Measurements from ENCODE around the gene DIDO1.

DIDO1 gene

GRCh38 chr20:62952968-62953838 is 26.9 kb upstream of the DIDO1 start:
- peak overlapping the region; percentile 91 for H3K27ac ChIP-seq (ENCODE audit: low read length)
- peaks cover 9 to 28% of the 10 kb centered on the region in 2 donors for H3K4me1 ChIP-seq (ENCODE audit: control insufficient read depth in 1 of 2, insufficient read depth in 2 of 2, low read length in 2 of 2)
- H3K27me3 ChIP-seq (ENCODE audit: low read depth, low read length), result no peaks in the 10 kb centered on the region
- peaks cover 6% of the 10 kb centered on the region in 2 donors for H3K36me3 ChIP-seq (ENCODE audit: control insufficient read depth in 1 of 2, insufficient read depth in 2 of 2, low read length in 2 of 2)
- H3K4me3 ChIP-seq (ENCODE audit: low read depth in 1 of 2, low read length in 2 of 2), result peak overlapping the region; percentile 52
- H3K9me3 ChIP-seq (ENCODE audit: control insufficient read depth in 1 of 2, low read length in 2 of 2), result no peaks in the 10 kb centered on the region

DNA sequence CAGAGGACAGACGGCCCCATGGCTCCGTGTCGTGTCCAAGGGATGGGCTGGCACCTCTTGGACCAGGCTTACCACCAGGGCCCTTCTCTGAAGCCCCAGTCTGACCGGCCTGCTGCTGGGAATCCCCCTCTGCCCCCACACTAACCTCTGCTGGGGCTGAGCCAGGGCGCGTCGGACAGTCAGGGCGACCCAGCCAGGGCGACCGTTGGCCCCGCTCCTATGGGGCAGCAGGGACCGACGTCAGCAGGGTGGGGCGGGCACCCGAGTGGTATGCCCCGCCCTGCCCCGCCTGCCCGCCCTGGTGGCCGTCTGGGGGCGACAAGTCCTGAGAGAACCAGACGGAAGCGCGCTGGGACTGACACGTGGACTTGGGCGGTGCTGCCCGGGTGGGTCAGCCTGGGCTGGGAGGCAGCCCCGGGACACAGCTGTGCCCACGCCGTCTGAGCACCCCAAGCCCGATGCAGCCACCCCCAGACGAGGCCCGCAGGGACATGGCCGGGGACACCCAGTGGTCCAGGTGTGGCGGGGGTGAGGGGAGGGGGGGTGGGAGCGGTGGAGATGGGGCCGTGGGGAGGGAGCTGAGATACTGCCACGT is 26.2 kb upstream of the DIDO1 start, which contains the start of gene SLC17A9:
Gene SLC17A9, plus strand, starts transcription at position 337 of the 595 bp plus-strand sequence. Its CDS starts 122 bp downstream, at position 459.
- Histone ChIP-seq H3K27me3 (ENCODE audit: low read depth, low read length) (no peaks in the 10 kb centered on the region), H3K36me3 (ENCODE audit: control insufficient read depth in 1 of 2, insufficient read depth in 2 of 2, low read length in 2 of 2) (peaks cover 10 to 12% of the 10 kb centered on the region in 2 donors), H3K4me1 (ENCODE audit: control insufficient read depth in 1 of 2, insufficient read depth in 2 of 2, low read length in 2 of 2) (peaks cover 9 to 28% of the 10 kb centered on the region in 2 donors), H3K9me3 (ENCODE audit: control insufficient read depth in 1 of 2, low read length in 2 of 2) (no peaks in the 10 kb centered on the region), H3K4me3 (ENCODE audit: low read depth in 1 of 2, low read length in 2 of 2) (peak within 1 kb of the TSS; percentile 52), H3K27ac (ENCODE audit: low read length) (peak within 1 kb of the TSS; percentile 91)

GRCh38 chr20:62951896-62952372 is 25.6 kb upstream of the DIDO1 start:
- Histone ChIP-seq H3K27ac (ENCODE audit: low read length) (no peak overlapping the region), H3K36me3 (ENCODE audit: control insufficient read depth in 1 of 2, insufficient read depth in 2 of 2, low read length in 2 of 2) (peaks cover 15 to 17% of the 10 kb centered on the region in 2 donors), H3K9me3 (ENCODE audit: control insufficient read depth in 1 of 2, low read length in 2 of 2) (no peaks in the 10 kb centered on the region), H3K4me1 (ENCODE audit: control insufficient read depth in 1 of 2, insufficient read depth in 2 of 2, low read length in 2 of 2) (peaks cover 9 to 28% of the 10 kb centered on the region in 2 donors), H3K4me3 (ENCODE audit: low read depth in 1 of 2, low read length in 2 of 2) (peak overlapping the region; percentile 21 to 49), H3K27me3 (ENCODE audit: low read depth, low read length) (no peaks in the 10 kb centered on the region)

DNA sequence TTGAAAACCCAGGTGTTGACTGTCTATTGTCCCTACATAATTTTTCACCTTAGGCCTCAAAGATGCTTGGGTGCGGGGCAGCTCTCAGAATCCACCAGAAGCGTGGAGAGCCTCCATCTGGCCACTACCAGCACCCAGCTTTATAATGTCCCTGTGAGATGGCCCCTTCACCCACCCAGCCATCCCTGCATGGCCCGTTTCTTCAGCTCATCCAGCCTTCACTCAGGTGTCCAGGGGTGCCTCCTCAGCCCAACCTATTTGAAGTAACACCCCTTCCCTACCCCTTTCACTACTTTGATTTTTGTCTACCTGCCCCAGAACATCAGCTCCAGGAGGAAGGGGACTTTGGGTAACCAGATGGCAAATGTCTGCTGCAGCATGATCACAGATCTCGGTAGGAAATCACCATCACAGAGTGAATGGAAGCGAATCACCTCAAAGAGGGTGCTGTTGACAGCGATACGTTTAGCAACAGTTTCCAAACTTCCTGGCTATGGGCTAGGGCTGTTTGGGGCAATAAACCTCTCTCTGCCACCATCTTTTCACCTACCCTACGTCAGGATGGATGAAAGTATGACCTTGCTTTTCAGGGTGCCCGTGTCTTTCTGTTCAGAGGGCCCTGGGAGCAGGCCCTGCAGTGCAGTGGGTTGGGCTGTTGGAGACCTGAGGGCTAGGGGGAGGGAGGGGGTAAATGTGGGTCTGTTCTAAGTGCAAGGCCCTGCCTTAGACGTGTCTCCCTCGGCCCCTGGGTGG is 25.0 kb upstream of the DIDO1 start:
- H3K27me3 ChIP-seq (ENCODE audit: low read depth, low read length), result no peaks in the 10 kb centered on the region
- H3K36me3 ChIP-seq (ENCODE audit: control insufficient read depth in 1 of 2, insufficient read depth in 2 of 2, low read length in 2 of 2), result peaks cover 21 to 22% of the 10 kb centered on the region in 2 donors
- no peak overlapping the region for H3K4me3 ChIP-seq (ENCODE audit: low read depth in 1 of 2, low read length in 2 of 2)
- peaks cover 9 to 28% of the 10 kb centered on the region in 2 donors for H3K4me1 ChIP-seq (ENCODE audit: control insufficient read depth in 1 of 2, insufficient read depth in 2 of 2, low read length in 2 of 2)
- no peak overlapping the region for H3K27ac ChIP-seq (ENCODE audit: low read length)
- no peaks in the 10 kb centered on the region for H3K9me3 ChIP-seq (ENCODE audit: control insufficient read depth in 1 of 2, low read length in 2 of 2)

GRCh38 chr20:62950741-62951140 is 24.4 kb upstream of the DIDO1 start:
- Histone ChIP-seq H3K9me3 (ENCODE audit: control insufficient read depth in 1 of 2, low read length in 2 of 2) (no peaks in the 10 kb centered on the region), H3K4me1 (ENCODE audit: control insufficient read depth in 1 of 2, insufficient read depth in 2 of 2, low read length in 2 of 2) (peaks cover 9 to 28% of the 10 kb centered on the region in 2 donors), H3K27ac (ENCODE audit: low read length) (no peak overlapping the region), H3K36me3 (ENCODE audit: control insufficient read depth in 1 of 2, insufficient read depth in 2 of 2, low read length in 2 of 2) (peaks cover 27 to 28% of the 10 kb centered on the region in 2 donors), H3K4me3 (ENCODE audit: low read depth in 1 of 2, low read length in 2 of 2) (no peak overlapping the region), H3K27me3 (ENCODE audit: low read depth, low read length) (no peaks in the 10 kb centered on the region)

GRCh38 chr20:62949962-62950361 is 23.7 kb upstream of the DIDO1 start:
- Histone ChIP-seq H3K27me3 (ENCODE audit: low read depth, low read length) (no peaks in the 10 kb centered on the region), H3K27ac (ENCODE audit: low read length) (no peak overlapping the region), H3K4me1 (ENCODE audit: control insufficient read depth in 1 of 2, insufficient read depth in 2 of 2, low read length in 2 of 2) (peaks cover 9 to 28% of the 10 kb centered on the region in 2 donors), H3K36me3 (ENCODE audit: control insufficient read depth in 1 of 2, insufficient read depth in 2 of 2, low read length in 2 of 2) (peaks cover 31 to 35% of the 10 kb centered on the region in 2 donors), H3K4me3 (ENCODE audit: low read depth in 1 of 2, low read length in 2 of 2) (no peak overlapping the region), H3K9me3 (ENCODE audit: control insufficient read depth in 1 of 2, low read length in 2 of 2) (no peaks in the 10 kb centered on the region)

- H3K4me3 ChIP-seq (ENCODE audit: low read depth in 1 of 2, low read length in 2 of 2), result no peak overlapping the region
- H3K27me3 ChIP-seq (ENCODE audit: low read depth, low read length), result no peaks in the 10 kb centered on the region
- H3K4me1 ChIP-seq (ENCODE audit: control insufficient read depth in 1 of 2, insufficient read depth in 2 of 2, low read length in 2 of 2), result peaks cover 9 to 24% of the 10 kb centered on the region in 2 donors
- peaks cover 37 to 41% of the 10 kb centered on the region in 2 donors for H3K36me3 ChIP-seq (ENCODE audit: control insufficient read depth in 1 of 2, insufficient read depth in 2 of 2, low read length in 2 of 2)
- H3K27ac ChIP-seq (ENCODE audit: low read length), result no peak overlapping the region
- H3K9me3 ChIP-seq (ENCODE audit: control insufficient read depth in 1 of 2, low read length in 2 of 2), result no peaks in the 10 kb centered on the region
Observed at GRCh38 chr20:62949153-62949821, 23.0 kb upstream of the DIDO1 start.

DNA sequence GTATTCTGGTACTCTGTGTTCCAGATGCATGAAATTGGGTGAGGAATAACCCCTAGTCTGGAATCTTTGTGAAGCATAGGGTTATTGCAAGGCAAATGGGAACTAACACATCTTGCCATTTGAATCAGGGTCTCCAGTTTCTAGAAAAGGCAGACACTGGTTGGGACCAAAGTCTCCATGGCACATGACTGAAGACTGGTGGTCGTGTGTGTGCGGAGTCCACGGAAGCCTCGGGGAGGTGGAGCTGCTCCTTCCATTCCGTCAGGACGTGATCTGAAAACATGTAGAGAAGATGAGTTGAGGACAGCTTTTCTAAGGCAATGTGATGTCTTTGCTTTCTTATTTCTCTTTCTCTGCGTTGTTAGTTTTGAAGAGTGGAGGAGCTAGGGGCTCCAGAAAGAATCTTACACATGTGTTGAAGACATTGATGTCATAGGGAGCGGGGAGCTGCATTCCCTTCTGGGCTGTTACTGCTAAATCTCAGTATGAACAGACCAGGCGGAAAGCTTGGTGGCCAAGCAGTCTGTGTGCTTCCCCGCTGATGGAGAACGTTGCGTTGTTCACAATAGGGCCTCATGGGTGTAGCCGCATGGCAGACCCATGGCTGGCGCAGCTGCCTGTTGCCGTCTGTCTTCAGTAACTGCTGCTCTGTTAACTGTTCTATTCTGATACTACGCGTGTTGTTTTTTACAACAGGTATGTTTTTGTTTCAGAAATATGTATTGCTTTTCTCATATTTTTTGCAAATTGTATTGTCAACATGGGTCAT is 21.4 kb upstream of the DIDO1 start:
- Histone ChIP-seq H3K4me1 (ENCODE audit: control insufficient read depth in 1 of 2, insufficient read depth in 2 of 2, low read length in 2 of 2) (peaks cover 0 to 10% of the 10 kb centered on the region in 2 donors), H3K27ac (ENCODE audit: low read length) (no peak overlapping the region), H3K9me3 (ENCODE audit: control insufficient read depth in 1 of 2, low read length in 2 of 2) (no peaks in the 10 kb centered on the region), H3K27me3 (ENCODE audit: low read depth, low read length) (no peaks in the 10 kb centered on the region), H3K36me3 (ENCODE audit: control insufficient read depth in 1 of 2, insufficient read depth in 2 of 2, low read length in 2 of 2) (peaks cover 47 to 56% of the 10 kb centered on the region in 2 donors), H3K4me3 (ENCODE audit: low read depth in 1 of 2, low read length in 2 of 2) (no peak overlapping the region)

- Histone ChIP-seq H3K36me3 (ENCODE audit: control insufficient read depth in 1 of 2, insufficient read depth in 2 of 2, low read length in 2 of 2) (peaks cover 52 to 59% of the 10 kb centered on the region in 2 donors), H3K27me3 (ENCODE audit: low read depth, low read length) (no peaks in the 10 kb centered on the region), H3K27ac (ENCODE audit: low read length) (no peak overlapping the region), H3K4me1 (ENCODE audit: control insufficient read depth in 1 of 2, insufficient read depth in 2 of 2, low read length in 2 of 2) (peaks cover 0 to 4% of the 10 kb centered on the region in 2 donors), H3K9me3 (ENCODE audit: control insufficient read depth in 1 of 2, low read length in 2 of 2) (no peaks in the 10 kb centered on the region), H3K4me3 (ENCODE audit: low read depth in 1 of 2, low read length in 2 of 2) (no peak overlapping the region)
Observed at GRCh38 chr20:62946918-62947317, 20.6 kb upstream of the DIDO1 start.

- peaks cover 52 to 65% of the 10 kb centered on the region in 2 donors for H3K36me3 ChIP-seq (ENCODE audit: control insufficient read depth in 1 of 2, insufficient read depth in 2 of 2, low read length in 2 of 2)
- H3K27ac ChIP-seq (ENCODE audit: low read length), result no peak overlapping the region
- H3K9me3 ChIP-seq (ENCODE audit: control insufficient read depth in 1 of 2, low read length in 2 of 2), result no peaks in the 10 kb centered on the region
Observed at GRCh38 chr20:62945771-62946339, 19.6 kb upstream of the DIDO1 start.

More at GRCh38 chr20:62945771-62946339, 19.6 kb upstream of the DIDO1 start:
- peaks cover 0 to 4% of the 10 kb centered on the region in 2 donors for H3K4me1 ChIP-seq (ENCODE audit: control insufficient read depth in 1 of 2, insufficient read depth in 2 of 2, low read length in 2 of 2)
- no peak overlapping the region for H3K4me3 ChIP-seq (ENCODE audit: low read depth in 1 of 2, low read length in 2 of 2)
- no peaks in the 10 kb centered on the region for H3K27me3 ChIP-seq (ENCODE audit: low read depth, low read length)

Measured in muscle layer of duodenum (tissue), 2 donors.